Measurements from ENCODE around the gene C1orf159. TPM values are rescaled to one million over a fixed set of nuclear protein-coding genes. Genes with fewer than 3 reads are reported as not detected.

Gene C1orf159
- total and polyA plus RNA-seq, 3 donors from 2014 or later = 40.7 to 68.3 (median 50.7) TPM

DNA sequence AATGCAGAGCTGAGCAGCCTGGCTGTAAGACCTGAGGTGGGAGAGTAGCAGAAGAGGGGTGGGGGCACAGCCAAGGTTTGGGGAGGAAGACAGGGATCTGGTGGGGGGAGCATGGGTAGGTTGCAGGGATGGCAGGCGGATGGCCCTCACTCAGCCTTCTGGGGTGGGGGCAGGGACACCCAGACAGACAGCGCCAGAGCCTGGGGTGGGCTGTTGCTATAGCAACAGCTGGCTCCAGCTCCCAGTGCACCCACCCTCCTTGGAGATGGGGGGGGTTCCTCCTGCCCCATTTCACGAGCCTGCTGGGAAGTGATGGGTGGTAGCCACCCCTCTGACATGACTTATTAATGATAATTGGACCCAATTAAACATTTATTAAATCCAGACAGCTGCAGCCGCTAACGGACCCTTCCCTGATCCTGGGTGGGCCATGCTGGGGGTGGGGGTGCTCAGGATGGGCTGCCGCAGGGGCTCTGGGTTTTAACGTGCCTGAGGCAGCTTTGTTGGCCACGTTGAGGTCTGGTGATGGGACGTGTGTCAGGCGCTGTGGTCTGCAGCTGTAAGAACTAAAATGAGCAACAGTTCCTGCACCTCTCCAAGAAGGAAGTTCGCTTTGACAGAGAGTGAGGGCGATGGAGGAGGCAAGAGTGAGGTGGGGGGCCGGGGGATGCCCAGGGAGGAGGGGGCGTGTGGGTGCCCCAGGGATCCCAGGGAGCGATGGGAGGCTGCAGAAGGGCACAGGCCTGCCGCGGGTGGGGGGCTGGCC, 76.6 kb downstream of the C1orf159 start:
- H3K4me3 ChIP-seq = no peak overlapping the region
- intact Hi-C loops (cut with DNase I; ENCODE audit: low total_unique reads) = no loop called here
- no peak overlapping the region for H3K27ac ChIP-seq
- TF ChIP-seq, protein P1, sequence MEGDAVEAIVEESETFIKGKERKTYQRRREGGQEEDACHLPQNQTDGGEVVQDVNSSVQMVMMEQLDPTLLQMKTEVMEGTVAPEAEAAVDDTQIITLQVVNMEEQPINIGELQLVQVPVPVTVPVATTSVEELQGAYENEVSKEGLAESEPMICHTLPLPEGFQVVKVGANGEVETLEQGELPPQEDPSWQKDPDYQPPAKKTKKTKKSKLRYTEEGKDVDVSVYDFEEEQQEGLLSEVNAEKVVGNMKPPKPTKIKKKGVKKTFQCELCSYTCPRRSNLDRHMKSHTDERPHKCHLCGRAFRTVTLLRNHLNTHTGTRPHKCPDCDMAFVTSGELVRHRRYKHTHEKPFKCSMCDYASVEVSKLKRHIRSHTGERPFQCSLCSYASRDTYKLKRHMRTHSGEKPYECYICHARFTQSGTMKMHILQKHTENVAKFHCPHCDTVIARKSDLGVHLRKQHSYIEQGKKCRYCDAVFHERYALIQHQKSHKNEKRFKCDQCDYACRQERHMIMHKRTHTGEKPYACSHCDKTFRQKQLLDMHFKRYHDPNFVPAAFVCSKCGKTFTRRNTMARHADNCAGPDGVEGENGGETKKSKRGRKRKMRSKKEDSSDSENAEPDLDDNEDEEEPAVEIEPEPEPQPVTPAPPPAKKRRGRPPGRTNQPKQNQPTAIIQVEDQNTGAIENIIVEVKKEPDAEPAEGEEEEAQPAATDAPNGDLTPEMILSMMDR (IDR thresholded peaks at IDR 0.05) = no peak
- no peak for TF ChIP-seq POLR2A (IDR thresholded peaks at IDR 0.05)
- H3K36me3 ChIP-seq (ENCODE audit: low read depth, missing control alignments) = no peaks in the 10 kb centered on the region
- H3K9me3 ChIP-seq = no peaks in the 10 kb centered on the region
- no peak for DNase-seq
- 24 to 56% methylated on average over 12 to 17 of the region's 17 CpGs for WGBS, 2 donors
- H3K27me3 ChIP-seq = no peaks in the 10 kb centered on the region
- H3K4me1 ChIP-seq = peaks cover 12% of the 10 kb centered on the region

DNA sequence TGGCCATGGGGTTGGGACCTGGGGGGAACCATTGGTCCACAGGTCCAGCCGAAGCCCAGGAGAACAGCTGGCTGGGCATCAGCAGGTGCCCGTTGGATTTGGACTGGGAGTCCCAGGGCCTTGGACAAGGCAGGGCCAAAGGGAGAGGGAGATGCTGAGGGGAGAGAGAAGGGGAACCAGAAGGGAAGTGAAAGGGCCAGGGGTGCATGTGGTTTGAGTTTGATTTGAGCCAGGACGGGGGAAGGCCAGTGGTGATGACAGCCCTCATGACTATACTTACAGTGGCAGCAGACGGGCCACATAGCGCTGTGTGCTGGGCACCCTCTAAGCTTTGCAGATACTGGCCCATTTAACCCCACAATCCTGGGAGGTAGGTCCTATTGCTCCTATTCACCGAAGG, 77.2 kb downstream of the C1orf159 start:
- Histone ChIP-seq H3K27me3 (no peaks in the 10 kb centered on the region), H3K27ac (no peak overlapping the region), H3K4me3 (no peak overlapping the region), H3K36me3 (ENCODE audit: low read depth, missing control alignments) (no peaks in the 10 kb centered on the region), H3K9me3 (no peaks in the 10 kb centered on the region), H3K4me1 (peaks cover 12% of the 10 kb centered on the region)
- no peak for TF ChIP-seq POLR2A (IDR thresholded peaks at IDR 0.05)
- TF ChIP-seq, protein P1 (IDR thresholded peaks at IDR 0.05) = no peak
- DNase-seq = no peak
- 93 to 94% methylated on average over 6 of the region's 6 CpGs for WGBS, 2 donors
- intact Hi-C loops (cut with DNase I; ENCODE audit: low total_unique reads) = no loop called here

DNA sequence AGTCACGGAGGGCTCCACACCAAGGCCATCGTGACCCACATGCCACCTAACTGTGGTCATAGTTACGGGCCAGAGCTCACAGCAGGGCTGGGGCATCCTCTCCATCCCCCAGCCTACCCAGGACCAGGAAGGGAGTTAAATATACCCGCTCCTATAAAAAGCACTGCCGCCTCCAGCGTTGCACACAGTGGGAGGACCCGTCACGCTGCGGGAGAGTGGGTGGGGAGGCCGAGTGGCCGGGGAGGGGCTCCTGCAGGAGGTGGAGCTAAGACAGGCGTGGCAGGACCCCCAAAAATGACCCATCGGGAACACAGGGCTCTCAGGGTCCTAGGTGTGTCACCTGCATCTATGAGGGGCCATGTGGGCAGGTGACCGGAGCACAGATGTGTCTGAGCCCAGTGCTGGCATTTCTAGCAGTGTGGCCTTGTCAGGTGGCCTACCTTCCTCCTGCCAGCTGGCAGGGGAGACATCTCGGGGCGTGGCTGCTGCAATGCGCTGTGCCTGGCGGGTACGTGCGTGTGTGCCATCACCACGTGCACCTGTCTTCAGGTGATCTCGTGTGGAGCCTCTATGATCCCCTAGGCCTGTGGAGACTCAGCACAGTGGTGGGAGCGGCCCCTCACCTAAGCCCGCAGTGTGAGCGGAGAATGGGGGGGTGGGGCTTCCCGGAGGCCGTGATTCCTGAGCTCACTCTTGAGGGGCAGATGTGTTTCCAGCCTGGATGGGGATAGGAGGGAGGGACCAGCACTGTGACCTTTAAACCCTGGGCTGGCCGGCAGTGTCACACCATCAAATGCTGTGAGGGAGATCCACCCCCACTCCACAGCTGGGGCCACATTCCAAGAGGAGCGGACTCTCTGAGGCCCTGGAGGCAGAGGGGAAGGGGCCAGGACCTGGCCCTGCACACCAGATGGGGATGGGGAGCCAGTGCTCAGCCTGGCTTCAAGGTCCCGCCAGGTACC, 78.2 kb downstream of the C1orf159 start:
- 87 to 89% methylated on average over 10 to 30 of the region's 30 CpGs for WGBS, 2 donors
- Histone ChIP-seq H3K9me3 (no peaks in the 10 kb centered on the region), H3K27ac (no peak overlapping the region), H3K27me3 (no peaks in the 10 kb centered on the region), H3K4me1 (peaks cover 17% of the 10 kb centered on the region), H3K36me3 (ENCODE audit: low read depth, missing control alignments) (no peaks in the 10 kb centered on the region), H3K4me3 (no peak overlapping the region)
- intact Hi-C loops (cut with DNase I; ENCODE audit: low total_unique reads) = no loop called here
- no peak for TF ChIP-seq POLR2A (IDR thresholded peaks at IDR 0.05)
- TF ChIP-seq, protein P1 (IDR thresholded peaks at IDR 0.05) = no peak
- DNase-seq = no peak

DNA sequence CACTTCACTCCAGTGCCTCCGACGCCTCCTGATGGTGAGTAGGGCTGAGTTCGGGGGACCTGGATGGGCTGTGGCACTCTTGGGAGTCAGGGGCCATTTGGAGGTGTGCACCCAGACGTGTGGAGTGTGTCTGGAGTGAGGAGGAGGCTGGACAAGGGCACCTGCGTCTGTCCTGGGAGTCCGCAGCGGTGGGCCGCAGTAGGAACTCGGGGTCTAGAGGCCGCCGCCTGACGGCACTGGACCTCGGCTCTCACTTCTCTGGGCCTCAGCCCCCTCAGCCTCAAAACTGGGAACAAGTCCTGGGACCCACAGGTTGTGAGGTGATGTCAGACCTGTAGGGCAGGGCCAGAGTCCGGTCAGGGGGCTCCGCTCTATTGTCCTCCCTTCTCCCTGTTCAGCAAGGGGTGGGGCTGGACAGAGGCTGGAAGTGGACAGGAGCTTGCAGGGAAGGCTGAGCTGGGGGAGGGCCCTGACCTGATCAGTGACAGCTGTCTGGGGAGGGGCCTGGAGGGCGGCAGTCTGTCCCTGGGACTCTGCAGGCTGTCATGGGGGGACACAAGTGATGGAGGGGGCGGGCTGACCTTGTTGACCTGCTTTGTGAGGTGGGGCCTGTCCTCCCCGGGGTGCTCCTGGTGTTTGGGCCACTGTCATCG, 80.5 kb downstream of the C1orf159 start:
- Histone ChIP-seq H3K27me3 (no peaks in the 10 kb centered on the region), H3K27ac (no peak overlapping the region), H3K36me3 (ENCODE audit: low read depth, missing control alignments) (no peaks in the 10 kb centered on the region), H3K4me3 (no peak overlapping the region), H3K4me1 (peaks cover 25% of the 10 kb centered on the region), H3K9me3 (no peaks in the 10 kb centered on the region)
- TF ChIP-seq, protein P1 (IDR thresholded peaks at IDR 0.05) = no peak
- TF ChIP-seq POLR2A (IDR thresholded peaks at IDR 0.05) = no peak
- intact Hi-C loops (cut with DNase I; ENCODE audit: low total_unique reads) = no loop called here
- DNase-seq = no peak
- WGBS, 2 donors = 95 to 98% methylated on average over 9 to 19 of the region's 19 CpGs

Measured in testis (tissue), 3 donors.